ENCODE measurements around the gene SLC38A11.
"Not testable (repeated sequence)": the region's sequence is repeated elsewhere in the genome, so short reads cannot be mapped to it uniquely, and the experiment has no call there.

Gene SLC38A11

DNA sequence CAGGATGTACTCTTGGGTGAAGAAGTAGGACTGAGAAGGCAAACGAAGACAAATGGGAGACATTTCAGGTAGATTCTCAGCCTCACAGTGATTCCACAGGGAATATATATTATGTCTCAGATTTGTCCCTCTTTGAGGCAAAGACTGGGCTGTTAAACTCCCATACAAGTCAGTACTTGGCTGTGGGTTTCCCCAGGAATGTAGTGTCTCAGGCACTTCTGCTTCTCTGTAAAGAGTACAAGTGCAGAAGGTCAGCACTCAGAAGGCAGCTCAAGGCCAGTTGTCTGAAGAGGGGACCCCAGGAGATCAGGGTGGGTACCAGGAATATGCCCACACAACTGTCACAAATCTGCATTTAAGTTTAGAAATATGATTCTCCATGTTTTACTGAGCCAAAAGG, 73.8 kb downstream of the SLC38A11 start:
- in situ Hi-C loops (cut with HindIII; ENCODE audit: low sequenced_read_pairs) = no loop called here

DNA sequence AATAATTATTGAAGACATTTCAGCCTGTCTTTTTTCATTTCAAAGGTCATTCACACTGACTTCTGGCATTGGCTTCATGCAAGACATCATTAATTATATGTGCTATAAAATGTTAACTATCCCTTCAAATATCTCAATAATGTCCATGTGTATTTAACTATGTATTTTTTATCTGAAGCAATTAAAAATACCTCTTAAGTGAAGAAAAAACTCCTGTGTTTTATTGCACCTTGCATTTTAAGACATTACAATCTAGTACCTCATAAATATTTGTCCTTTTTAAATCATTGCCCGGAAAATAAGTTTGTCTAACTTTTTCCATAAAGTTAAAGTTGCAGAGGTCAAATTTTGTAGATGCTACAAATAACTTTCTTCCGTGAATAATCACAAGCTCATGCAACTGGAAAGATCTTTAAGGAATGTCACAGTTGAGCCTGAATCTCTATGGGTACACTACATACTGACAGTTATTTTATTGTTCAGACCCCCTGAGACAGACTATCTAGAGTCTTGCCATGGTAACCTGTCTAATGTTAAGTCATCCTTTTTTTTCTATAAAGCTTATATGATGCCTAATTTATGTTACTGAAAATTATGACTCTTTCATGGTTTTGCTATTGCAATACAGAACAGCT, 75.3 kb downstream of the SLC38A11 start:
- in situ Hi-C loops (cut with HindIII; ENCODE audit: low sequenced_read_pairs) = no loop called here

DNA sequence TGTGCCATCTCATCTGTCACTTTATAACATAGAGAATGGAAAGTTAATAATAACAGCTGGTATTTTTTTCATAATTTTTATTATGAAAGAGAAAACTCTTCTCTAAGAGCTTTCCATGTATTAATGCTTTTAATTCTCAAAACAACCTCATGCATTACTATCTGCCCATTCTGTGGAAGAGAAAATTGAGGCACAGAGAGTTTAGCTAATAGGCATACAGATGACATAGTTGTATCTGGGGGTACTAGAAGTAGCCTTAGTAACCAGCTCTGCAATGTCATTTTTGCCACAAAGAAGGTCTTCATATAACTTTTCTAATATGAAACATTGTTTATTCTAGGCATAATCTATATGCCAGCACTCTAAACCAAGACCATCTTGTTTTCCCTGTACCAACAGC, 77.4 kb downstream of the SLC38A11 start:
- in situ Hi-C loops (cut with HindIII; ENCODE audit: low sequenced_read_pairs) = no loop called here

DNA sequence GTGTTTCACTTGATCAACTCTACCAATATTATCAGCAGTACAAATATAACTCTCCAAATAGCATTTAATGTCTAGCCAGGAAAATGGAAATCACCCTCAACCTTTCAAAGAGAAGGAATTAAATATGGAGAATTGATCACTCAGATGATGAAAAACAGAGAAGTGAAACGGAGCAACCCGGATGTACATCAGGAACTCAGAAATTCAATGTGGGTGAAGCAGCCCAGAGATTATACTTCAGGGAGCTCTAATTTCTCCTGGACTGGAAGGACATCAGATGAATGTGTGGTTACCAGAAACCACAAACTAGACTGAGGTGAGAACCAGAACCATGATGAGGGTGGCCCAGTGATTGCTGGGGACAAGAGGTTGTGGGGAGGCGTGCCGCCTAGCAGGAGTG, 78.2 kb downstream of the SLC38A11 start:
- in situ Hi-C loops (cut with HindIII; ENCODE audit: low sequenced_read_pairs) = no loop called here

DNA sequence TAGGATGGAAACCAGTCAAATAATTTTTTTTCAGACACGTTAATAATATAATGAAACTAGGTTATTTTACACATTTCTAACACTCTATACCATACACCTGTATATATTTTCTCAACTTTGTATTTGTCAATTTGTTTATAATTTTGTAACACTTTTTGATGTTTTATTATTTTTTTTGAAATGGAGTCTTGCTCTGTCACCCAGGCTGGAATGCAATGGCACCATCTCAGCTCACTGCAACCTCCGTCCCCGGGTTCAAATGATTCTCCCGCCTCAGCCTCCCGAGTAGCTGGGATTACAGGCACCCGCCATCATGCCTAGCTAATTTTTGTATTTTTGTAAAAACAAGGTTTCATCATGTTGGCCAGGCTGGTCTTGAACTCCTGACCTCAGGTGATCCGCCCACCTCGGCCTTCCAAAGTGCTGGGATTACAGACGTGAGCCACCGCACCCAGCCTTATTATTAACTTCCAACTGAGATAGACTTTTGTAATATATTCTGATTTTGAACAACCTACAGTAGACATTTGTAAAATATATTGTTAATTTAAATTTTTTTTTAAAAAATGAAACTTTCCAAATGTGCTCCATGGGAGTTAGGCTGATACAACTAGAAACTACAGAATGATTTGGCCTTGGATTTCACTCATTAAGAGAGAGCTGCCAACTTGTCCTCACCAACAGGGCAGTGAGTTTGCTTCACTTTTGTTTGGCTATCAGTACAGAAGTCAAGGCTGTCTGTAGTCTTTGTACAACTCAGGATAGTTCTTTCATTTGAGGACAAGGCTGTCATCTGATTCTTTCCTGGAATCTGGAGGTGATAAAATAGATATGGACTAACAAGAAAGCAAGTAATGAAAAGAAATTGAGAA, 79.8 kb downstream of the SLC38A11 start:
- in situ Hi-C loops (cut with HindIII; ENCODE audit: low sequenced_read_pairs) = no loop called here

DNA sequence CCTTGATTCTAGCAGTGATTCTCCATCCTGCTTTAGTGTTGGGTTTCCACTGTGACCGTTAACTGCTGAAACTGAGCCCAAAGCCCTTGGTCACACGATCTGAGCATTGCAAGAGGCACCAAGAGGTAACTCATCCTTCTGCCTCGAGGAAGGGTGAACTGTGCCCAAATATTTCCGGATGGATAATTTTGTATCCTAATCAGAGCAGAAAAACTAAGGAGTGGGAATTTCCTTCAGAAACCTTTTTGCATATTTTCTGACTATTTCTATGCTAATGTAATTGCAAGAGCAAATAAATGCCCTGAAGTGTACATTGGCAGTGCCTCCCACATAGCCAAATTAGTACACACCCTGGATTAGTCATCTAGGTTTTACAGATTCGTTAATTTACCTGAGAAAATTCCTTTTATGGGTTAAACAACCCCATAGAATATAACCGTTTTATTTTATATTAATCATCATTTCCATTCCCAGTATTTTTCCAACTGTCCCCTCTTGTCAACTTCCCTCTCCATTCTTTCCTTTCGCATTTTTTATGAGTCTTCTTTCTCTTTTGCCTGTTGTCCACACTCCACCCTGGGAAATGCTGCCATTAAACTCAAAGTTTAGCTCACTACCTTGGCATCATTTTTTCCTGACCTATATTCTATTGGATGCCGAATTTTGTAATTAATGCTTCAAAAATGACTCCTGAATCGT, 82.0 kb downstream of the SLC38A11 start:
- in situ Hi-C loops (cut with HindIII; ENCODE audit: low sequenced_read_pairs) = no loop called here

DNA sequence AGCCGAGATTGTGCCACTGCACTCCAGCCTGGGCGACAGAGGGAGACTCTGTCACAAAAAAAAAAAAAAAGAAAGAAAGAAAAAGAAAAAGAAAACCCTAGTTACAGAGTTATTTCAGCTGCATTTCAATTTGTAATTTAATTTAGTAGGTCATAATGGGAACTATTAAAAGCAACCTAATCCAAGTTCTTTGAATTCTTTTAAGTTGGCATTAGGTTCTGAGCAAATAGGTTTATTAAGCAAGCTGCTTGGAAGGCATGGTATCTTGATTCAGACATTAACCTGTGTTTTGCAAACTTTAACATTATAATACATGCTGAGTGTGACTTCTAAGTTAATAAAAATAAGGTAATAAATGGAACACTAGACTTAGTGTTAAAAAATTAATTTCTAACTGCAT, 83.9 kb downstream of the SLC38A11 start:
- in situ Hi-C loops (cut with HindIII; ENCODE audit: low sequenced_read_pairs) = no loop called here

DNA sequence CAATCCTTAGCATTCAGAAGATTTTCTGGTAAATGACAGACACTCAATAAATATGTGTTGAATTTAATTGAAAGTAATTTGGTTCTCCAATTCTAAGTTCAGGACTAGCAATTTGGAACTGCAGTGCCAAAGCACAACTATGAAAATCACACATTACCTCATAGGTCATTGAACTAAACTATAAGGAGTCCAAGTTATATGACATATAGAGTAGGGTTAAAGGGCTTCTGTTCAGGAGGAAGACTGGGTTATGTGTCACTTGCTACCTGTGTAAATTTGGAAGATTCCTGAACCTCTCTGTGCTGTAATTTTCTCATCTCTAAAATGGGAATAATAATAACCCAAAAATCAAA, 85.9 kb downstream of the SLC38A11 start:
- in situ Hi-C loops (cut with HindIII; ENCODE audit: low sequenced_read_pairs) = no loop called here

DNA sequence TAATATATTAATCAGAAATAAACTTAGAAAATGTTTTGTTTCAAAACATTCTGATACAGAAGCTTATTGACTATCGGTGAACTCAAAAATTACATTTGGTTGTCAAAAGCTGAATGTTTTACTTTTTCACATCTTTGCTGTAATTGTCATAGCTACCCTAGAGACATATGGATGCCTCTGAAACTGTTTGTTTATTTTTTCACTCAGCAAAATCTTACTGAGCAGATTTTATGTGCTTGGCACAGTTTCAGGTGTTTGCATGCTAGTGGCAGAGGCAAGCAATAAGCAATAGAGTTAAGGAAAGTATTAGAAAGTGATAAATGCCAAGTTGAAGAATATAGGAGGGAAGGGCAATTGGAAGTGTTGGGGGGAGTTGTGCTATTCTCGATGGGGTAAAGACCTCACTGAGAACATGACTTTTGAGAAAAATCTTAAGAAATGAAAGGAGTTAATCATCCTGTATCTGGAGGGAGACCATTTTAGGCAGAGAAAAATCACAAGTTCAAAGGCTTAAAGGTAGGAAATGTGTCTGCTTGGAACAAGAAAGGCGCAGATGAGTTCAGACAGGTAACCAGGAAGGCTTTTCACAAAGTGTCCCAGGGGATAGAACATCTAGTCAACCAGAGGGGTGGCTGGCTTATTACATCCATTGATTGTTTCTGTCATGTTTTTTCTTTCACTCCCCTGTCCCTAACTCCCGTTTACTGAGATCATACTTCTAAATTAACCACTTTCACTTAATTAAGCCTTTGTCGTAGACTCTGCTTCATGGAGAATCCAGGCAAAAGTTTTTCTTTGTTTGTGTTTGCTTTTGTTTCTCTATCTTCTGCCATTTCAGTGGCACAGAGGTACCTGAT, 86.5 kb downstream of the SLC38A11 start:
- in situ Hi-C loops (cut with HindIII; ENCODE audit: low sequenced_read_pairs) = no loop called here

DNA sequence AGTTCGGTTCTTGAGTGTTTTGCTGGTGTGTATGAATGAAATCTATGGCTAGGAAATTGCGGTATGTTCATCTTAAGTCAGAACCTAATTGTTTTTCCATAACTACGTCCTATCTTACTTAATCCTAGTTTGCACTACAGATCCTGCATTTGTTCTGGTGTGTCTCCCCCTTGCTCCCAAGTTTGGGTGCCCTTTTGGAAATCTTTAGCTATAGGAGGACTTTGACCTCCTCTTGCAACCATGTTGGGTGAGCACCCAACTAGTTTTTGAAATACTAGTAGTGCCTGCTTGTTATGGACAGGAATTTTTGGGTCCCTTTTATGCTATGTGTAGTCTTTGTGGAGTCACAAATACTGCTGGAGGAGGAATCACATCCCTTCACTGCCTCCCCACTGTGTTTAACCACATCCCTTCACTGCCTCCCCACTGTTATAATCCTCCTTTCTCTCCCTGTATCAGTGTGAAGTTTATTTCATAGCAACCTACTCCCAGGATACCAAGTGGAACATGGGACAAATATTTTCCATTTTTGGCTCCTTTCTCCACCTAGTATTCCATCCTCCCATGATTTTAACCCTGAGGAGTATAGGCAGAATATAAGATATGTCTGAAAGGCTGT, 87.4 kb downstream of the SLC38A11 start:
- in situ Hi-C loops (cut with HindIII; ENCODE audit: low sequenced_read_pairs) = no loop called here

DNA sequence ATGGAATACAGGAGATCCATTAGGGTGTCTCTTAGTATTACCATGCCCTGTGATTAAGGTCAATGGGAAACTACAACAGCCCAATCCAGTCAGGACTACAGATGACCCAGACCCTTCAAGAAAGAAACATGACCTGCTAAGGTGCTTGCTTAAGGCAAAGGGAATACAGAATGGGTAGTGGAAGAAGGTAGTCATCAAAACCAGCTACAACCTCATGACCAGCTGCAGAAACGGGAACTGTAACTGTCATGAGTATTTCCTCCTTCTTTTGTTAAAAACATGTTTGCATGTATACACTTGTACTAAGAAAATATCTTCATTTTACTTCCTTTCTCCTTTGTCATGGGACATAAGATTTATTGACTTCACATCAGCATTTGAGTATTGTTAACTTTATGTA, 88.9 kb downstream of the SLC38A11 start:
- in situ Hi-C loops (cut with HindIII; ENCODE audit: low sequenced_read_pairs) = not testable (repeated sequence)

DNA sequence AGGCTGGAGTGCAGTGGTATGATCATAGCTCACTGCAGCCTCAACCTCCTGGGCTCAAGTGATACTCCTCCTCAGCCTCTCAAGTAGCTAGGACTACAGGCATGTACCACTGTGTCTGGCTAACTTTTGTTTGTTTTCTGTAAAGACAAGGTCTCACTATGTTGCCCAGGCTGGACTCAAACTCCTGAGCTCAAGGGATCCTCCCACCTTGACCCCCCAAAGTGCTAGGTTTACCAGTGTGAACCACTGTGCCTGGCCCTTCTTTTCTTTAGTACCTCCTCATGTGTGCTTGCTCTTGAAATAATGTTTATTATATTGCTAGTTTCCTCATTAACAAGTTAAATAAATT, 94.7 kb downstream of the SLC38A11 start:
- in situ Hi-C loops (cut with HindIII; ENCODE audit: low sequenced_read_pairs) = no loop called here

DNA sequence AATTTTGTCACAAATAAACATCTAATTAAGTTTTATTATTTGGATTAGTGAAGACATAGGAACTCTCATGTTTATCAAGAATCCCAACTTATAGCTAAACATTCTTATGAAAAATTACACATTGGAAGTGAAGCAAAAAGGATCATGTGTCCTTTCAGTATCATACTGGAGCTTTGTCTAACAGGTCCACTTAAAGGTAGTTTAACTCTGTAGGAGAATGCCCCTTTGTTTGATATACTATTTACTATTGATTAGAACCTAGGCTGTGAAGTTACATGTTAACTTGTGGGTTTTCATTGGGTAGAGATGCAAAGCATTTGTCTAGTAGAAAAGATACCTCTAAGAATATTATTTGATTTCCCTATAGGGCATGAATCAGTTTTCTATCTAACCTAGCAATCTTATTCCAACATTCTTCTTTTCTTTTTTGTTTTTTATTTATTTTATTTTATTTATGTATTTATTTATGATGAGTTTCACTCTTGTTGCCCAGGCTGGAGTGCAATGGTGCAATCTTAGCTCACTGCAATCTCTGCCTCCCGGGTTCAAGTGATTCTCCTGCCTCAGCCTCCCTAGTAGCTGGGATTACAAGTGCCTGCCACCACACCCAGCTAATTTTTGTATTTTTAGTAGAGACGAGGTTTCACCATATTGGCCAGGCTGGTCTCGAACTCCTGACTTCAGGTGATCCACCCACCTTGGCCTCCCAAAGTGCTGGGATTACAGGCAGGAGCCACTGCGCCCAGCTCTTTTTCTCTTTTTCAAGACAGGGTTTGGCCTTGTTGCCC, 95.2 kb downstream of the SLC38A11 start:
- in situ Hi-C loops (cut with HindIII; ENCODE audit: low sequenced_read_pairs) = not testable (repeated sequence)

DNA sequence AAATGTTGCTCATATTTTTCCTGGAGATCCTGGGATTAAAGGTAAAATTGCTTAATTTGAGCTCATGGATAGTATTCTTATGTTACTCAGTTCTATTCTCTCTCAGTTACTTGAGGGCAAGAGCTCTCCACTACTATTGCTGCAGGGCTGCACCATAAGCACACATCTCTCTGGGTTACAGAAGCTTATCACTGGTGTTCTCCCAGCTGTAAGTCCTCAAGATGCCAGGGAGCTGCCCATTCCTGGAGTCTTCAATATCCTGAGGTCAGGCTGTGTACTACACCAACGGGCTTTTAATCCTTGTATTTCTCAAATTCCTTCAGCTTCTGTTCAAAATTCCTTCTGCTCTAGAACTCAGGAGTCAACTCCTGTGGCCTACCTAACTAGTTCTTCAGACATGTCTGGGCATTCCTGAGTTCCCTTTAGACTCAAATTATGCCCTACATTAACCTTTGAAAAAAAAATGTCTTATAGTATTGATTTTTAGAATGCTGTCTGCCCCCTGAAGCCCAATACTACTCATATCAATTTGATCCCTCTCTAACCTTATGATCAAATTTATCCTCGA, 96.0 kb downstream of the SLC38A11 start:
- in situ Hi-C loops (cut with HindIII; ENCODE audit: low sequenced_read_pairs) = no loop called here

DNA sequence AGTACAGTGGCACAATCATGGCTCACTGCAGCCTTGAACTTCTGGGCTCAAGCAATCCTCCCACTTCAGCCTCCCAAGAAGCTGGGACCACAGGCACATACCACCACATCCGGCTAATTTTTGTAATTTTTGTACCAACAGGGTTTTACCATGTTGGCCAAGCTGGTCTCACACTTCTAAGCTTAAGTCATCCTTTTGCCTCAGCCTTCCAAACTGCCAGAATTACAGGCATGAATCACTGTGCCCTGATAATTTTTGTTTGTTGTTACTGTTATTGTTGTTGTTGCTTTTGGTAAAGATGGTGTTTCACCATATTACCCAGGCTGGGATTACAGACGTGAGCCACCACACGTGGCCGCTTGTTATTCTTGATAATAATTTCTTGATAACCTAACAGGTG, 103.2 kb downstream of the SLC38A11 start:
- in situ Hi-C loops (cut with HindIII; ENCODE audit: low sequenced_read_pairs) = no loop called here

DNA sequence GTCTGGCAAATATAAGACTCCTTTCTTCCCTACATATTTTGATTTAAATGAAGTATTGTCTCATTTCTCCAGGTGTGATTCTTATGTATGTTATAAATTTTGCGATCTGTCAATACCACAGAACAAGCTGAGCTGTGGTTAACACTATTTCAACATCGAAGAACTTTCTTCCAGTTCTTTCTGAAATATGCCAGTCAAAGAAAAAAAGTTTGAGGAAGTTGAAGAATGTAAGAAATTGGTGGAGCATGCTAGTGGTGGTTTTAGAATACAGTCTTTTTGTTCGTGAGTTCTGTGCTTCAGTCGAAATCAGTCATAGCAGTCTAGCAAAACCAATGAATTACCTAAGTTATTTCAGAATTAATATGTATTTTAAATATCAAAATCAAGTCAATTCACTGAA, 105.1 kb downstream of the SLC38A11 start:
- in situ Hi-C loops (cut with HindIII; ENCODE audit: low sequenced_read_pairs) = no loop called here

DNA sequence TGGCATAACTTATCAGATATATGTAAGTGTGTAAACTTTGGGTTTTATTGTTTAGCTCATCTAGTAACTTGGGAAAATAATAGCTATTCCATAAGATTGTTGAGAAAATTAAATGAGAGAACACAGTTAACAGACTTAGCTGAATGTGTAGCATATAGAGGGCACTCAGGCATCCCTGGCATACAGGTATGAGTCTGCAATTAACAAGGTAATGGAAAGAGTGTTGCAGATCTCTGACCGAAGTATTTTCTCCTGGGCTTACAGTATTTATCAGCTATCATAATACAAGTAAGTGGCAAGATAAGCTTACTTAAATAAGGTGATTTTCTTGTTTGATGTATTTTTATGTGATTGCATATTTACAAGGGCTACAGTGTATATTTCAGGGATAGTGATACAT, 105.8 kb downstream of the SLC38A11 start:
- in situ Hi-C loops (cut with HindIII; ENCODE audit: low sequenced_read_pairs) = no loop called here

DNA sequence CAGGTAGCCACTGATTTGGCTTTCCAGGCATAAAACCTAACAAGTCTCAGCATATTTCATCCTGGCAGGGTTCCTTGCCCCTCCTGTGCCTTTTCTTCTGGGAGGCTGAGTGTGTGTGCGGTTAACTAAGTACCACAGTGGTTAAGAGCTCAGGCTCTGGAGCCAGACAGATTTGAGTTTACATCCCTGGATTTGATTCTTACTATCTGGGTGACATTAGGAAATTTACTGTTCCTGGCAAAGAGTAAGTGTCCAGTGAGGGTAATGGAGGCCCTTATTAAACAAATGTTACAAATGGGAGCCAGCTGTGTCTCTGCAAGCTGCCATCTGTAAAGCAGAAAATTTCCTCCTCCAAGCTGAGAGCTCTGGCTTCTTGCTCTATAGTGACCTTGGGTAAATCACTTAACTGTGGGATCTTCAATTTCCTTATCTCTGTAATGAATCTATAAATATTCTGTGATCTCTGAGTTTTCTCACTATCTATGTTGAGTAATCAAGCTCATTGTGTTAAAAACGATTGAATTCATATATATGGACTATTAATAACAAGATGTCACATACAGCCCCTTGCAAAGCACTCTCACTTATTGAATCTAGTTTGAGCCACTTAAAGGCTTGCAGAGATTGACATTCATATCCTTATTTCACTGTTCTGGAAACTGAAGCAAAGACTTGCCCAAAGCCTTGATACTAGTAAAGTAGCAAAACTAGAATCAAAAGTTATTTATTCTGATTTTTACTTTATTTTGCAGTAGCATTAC, 107.2 kb downstream of the SLC38A11 start:
- in situ Hi-C loops (cut with HindIII; ENCODE audit: low sequenced_read_pairs) = no loop called here

DNA sequence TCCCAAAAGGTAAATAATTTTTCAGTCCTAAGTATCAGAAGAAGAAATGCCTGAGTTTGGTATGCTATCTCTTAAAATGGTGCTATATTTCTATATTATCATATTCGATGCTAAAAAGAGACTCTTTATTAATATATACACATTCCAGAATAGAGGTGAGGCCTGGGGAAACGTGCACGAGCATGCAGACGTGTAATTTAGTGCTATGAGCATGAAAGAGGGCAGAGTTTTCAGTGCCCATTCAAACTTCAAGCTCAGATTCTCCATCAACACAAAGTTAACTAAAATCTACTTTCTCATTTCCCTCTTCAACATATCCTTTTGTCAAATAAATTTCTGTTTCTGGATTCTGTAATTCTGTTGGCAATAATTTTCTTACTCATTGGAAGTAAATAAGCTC, 108.0 kb downstream of the SLC38A11 start:
- in situ Hi-C loops (cut with HindIII; ENCODE audit: low sequenced_read_pairs) = no loop called here

Data from DLD1 (cell line).